Natural killer cell (primary cell): ENCODE measurements around the gene CAVIN1. TPM values are rescaled to one million over a fixed set of nuclear protein-coding genes. Genes with fewer than 3 reads are reported as not detected.
A peak's percentile ranks its signal among the peaks of the same experiment; 100 is the strongest.

Experiments used
- ATAC-seq, 3 donors: fragments of 150-1000 bp in 2 of 3; fragments of 200-7000 bp in 1 of 3; cut with Tn5 transposase; 1 replicate in 1 of 3; 2 replicates in 2 of 3; pipeline ENCODE4 v1.10.0; 2021; ENCODE audit warnings: mild to moderate bottlenecking in 2 of 3, moderate library complexity in 2 of 3
- DNase-seq, 2 donors: peaks; one replicate each; pipeline versions ENCODE4 v3.0.0 to v3.0.0-alpha.2; 2013 to 2021; ENCODE audit warnings: mixed read lengths in 1 of 2
- H3K27ac ChIP-seq: one replicate; pipeline ENCODE4 v1.5.1; 2013; ENCODE audit warnings: mild to moderate bottlenecking, low read length
- H3K27me3 ChIP-seq: one replicate; pipeline ENCODE4 v1.6.1; 2013; ENCODE audit warnings: low read length; ENCODE audit not compliant: control insufficient read depth, insufficient read depth
- H3K36me3 ChIP-seq: one replicate; pipeline ENCODE4 v1.6.1; 2013; ENCODE audit warnings: low read length; ENCODE audit not compliant: control insufficient read depth, insufficient read depth
- H3K4me1 ChIP-seq: one replicate; pipeline ENCODE4 v1.6.1; 2013; ENCODE audit warnings: low read length; ENCODE audit not compliant: control insufficient read depth, insufficient read depth
- H3K4me3 ChIP-seq: one replicate; pipeline ENCODE4 v1.5.1; 2013; ENCODE audit warnings: low read length
- H3K9me3 ChIP-seq: one replicate; pipeline ENCODE4 v1.6.1; 2013; ENCODE audit warnings: low read length; ENCODE audit not compliant: control insufficient read depth, insufficient read depth
- H3K27ac Mint-ChIP-seq, 2 donors: one replicate each; pipeline ENCODE4 v1.8.0; 2022; ENCODE audit warnings: mild to moderate bottlenecking in 2 of 2, mixed read lengths in 2 of 2, moderate library complexity in 1 of 2
- H3K27me3 Mint-ChIP-seq, 2 donors: one replicate each; pipeline ENCODE4 v1.8.0; 2022; ENCODE audit warnings: low read depth in 2 of 2, mixed read lengths in 2 of 2
- H3K36me3 Mint-ChIP-seq: one replicate; pipeline ENCODE4 v1.8.0; 2022; ENCODE audit warnings: mixed read lengths
- H3K4me1 Mint-ChIP-seq, 2 donors: one replicate each; pipeline ENCODE4 v1.8.0; 2022; ENCODE audit warnings: mixed read lengths in 2 of 2
- H3K4me3 Mint-ChIP-seq: one replicate; pipeline ENCODE4 v1.8.0; 2022; ENCODE audit warnings: mild to moderate bottlenecking, moderate library complexity, mixed read lengths
- H3K9me3 Mint-ChIP-seq, 2 donors: one replicate each; pipeline ENCODE4 v1.8.0; 2022; ENCODE audit warnings: mixed read lengths in 2 of 2
- WGBS: methylation state at CpG from one replicate; pipeline ENCODE4 v1.1.7; 2013; ENCODE audit warnings: missing lambda C conversion rate; ENCODE audit not compliant: insufficient coverage; 5-methylcytosine and 5-hydroxymethylcytosine counted together
- intact Hi-C: fragments of 100-400 bp; cut with micrococcal nuclease; formaldehyde crosslinking; loops from one replicate; pipeline ENCODE4 v1.14.2; 2022
- total RNA-seq, 4 donors: library from RNA; stranded (reverse); fragments of 120-200 nt in 1 of 4; gene quantifications; one replicate each; pipeline versions ENCODE4 v1.2.3 to v1.2.4, GENCODE V29; 2013 to 2022
- TF ChIP-seq, protein P1 (sequence below): fragments of 200-600 bp; IDR thresholded peaks from one replicate; pipeline ENCODE4 v1.8.0; 2022; ENCODE audit warnings: antibody characterized with exemption

CAVIN1 gene
- total RNA-seq, 3 donors from 2014 or later (not counting 1 experiment from before 2014, with no cell fraction given): 0.11 to 0.20 TPM; not detected in 1

DNA sequence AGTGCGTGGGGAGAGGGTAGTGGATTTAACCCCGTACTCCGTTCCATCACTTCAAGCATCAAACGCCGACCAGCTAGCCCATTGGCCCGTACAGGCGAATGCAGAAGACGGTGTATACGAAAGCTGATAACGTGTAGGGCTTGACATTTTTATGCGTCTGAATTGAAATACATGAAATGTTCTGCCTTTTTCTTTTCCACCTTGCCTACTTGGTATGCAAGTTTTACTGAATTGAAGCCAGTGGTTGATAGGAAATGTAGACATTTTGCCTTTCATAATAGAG, 34.0 kb downstream of the CAVIN1 start:
- Mint-ChIP-seq H3K4me1 (peaks cover 36 to 42% of the 10 kb centered on the region in 2 donors), H3K4me3 (peak overlapping the region; percentile 93), H3K27ac (peak overlapping the region; percentile 99 to 100), H3K36me3 (no peaks in the 10 kb centered on the region), H3K27me3 (no peaks in the 10 kb centered on the region), H3K9me3 (no peaks in the 10 kb centered on the region)
- Histone ChIP-seq H3K36me3 (no peaks in the 10 kb centered on the region), H3K4me1 (peaks cover 9% of the 10 kb centered on the region), H3K27ac (peak overlapping the region; percentile 99), H3K4me3 (peak overlapping the region; percentile 67), H3K9me3 (no peaks in the 10 kb centered on the region), H3K27me3 (no peaks in the 10 kb centered on the region)
- WGBS: under 1% methylated on average over 11 of the region's 11 CpGs
- no peak for DNase-seq
- intact Hi-C loops: loop anchor here (2.0 to 5.0 kb wide), 4 partner anchors 47 to 220 kb away; partner anchors contain the start of genes ATP6V0A1, RETREG3 and TUBG1
- TF ChIP-seq, protein P1, sequence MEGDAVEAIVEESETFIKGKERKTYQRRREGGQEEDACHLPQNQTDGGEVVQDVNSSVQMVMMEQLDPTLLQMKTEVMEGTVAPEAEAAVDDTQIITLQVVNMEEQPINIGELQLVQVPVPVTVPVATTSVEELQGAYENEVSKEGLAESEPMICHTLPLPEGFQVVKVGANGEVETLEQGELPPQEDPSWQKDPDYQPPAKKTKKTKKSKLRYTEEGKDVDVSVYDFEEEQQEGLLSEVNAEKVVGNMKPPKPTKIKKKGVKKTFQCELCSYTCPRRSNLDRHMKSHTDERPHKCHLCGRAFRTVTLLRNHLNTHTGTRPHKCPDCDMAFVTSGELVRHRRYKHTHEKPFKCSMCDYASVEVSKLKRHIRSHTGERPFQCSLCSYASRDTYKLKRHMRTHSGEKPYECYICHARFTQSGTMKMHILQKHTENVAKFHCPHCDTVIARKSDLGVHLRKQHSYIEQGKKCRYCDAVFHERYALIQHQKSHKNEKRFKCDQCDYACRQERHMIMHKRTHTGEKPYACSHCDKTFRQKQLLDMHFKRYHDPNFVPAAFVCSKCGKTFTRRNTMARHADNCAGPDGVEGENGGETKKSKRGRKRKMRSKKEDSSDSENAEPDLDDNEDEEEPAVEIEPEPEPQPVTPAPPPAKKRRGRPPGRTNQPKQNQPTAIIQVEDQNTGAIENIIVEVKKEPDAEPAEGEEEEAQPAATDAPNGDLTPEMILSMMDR: no peak
- no peak for ATAC-seq

DNA sequence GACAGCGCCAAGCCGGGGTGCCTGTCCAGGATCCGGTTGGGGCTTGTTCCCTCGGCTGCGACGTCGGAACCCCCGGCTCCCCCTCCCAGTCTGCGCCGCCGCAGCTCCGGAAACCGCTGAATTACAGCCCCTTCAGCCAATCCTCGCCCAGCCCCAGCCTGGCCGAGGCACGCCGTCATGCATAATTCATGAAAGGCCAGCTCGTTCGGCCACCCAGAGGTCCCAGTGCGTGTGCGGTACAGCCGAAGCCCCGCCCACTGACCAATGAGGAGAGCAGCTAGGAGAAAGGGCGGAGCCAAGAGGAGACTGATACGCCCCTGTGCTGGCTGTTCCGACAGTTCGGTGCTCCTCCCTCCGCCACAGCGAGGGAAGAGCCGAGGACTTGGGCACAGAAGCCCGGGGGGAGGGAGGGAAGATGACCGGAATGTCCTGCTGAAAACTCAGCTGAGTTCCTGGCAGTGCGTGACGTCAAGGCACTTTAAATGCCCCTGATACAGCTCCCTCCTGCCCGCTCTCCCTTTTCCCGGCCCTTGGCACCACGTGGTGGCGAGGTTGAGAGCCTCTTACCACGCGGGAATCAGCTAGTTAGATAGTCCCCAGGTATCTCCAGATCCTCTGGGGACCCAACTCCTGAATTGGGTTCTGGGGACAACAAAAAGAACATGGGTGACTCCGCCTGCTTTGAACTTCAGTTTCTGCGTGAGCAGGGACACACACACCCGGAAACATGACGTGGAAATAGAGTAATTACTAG, 34.5 kb downstream of the CAVIN1 start, which contains the start of gene STAT3:
STAT3 (minus strand) TSS at position 62 of the 754 bp plus-strand sequence. CDS start 39,926 bp downstream, outside the sequence.
- H3K27ac ChIP-seq: peak within 1 kb of the TSS; percentile 99
- Mint-ChIP-seq H3K9me3 (no peaks in the 10 kb centered on the region), H3K36me3 (no peaks in the 10 kb centered on the region), H3K4me3 (peak within 1 kb of the TSS; percentile 93), H3K27me3 (no peaks in the 10 kb centered on the region), H3K27ac (peak within 1 kb of the TSS; percentile 99 to 100), H3K4me1 (peaks cover 39 to 45% of the 10 kb centered on the region in 2 donors)
- no peaks in the 10 kb centered on the region for H3K27me3 ChIP-seq
- intact Hi-C loops: loop anchor here (1.0 to 5.0 kb wide), 5 partner anchors 26 to 220 kb away; partner anchors contain the start of genes ATP6V0A1, RETREG3 and TUBG1
- TF ChIP-seq, protein P1: no peak
- peak within 1 kb of the TSS; percentile 87 for H3K4me3 ChIP-seq
- H3K4me1 ChIP-seq: peaks cover 9% of the 10 kb centered on the region
- H3K36me3 ChIP-seq: no peaks in the 10 kb centered on the region
- peak; percentile 100 for DNase-seq
- no peaks in the 10 kb centered on the region for H3K9me3 ChIP-seq
- under 1% methylated on average over 43 of the region's 44 CpGs for WGBS
- peak; percentile 86 to 97 (median 89) for ATAC-seq

DNA sequence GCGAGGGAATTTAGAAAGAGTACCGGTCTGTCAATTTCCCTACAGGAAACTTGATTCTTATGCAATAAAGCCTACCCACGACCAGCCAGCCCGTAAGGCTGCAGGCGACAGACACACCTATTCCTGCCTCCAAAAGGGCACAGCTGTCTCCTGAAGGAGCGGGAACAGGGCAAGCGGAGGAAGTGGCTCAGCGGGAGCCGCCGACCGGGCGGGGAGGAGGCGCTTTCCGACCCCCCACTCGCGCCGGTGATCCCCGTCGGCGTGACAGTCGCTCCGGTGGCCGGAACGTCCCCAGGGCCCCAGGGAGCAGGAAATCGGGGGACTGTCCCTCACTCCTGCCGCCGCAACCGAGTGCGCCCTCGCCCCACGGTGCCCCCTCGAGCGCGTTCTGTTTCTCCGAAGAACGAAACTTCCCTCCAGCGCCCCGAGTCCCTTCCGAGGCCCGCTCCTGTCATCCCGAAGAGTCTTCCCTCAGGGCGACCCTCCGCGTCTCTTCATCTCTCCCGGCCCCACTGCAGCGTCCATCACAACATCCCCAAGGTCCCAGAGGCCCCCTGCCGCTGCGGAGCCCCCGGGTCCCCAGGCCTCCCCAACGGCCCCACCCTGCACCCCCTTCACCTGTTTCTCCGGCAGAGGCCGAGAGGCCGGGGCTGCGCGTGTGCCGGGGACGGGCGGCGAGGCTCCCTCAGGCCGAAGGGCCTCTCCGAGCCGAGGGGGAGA, 35.2 kb downstream of the CAVIN1 start:
- ATAC-seq: no peak

More for the DNA sequence above, 35.2 kb downstream of the CAVIN1 start:
- H3K4me1 ChIP-seq: peaks cover 9% of the 10 kb centered on the region
- H3K27me3 ChIP-seq: no peaks in the 10 kb centered on the region
- Mint-ChIP-seq H3K27me3 (no peaks in the 10 kb centered on the region), H3K27ac (peak overlapping the region; percentile 99 to 100), H3K36me3 (no peaks in the 10 kb centered on the region), H3K4me3 (peak overlapping the region; percentile 93), H3K9me3 (no peaks in the 10 kb centered on the region), H3K4me1 (peaks cover 41 to 48% of the 10 kb centered on the region in 2 donors)
- no peaks in the 10 kb centered on the region for H3K36me3 ChIP-seq
- peak overlapping the region; percentile 99 for H3K27ac ChIP-seq
- intact Hi-C loops: loop anchor here (1.0 to 5.0 kb wide), 5 partner anchors 26 to 221 kb away; partner anchors contain the start of genes ATP6V0A1, RETREG3 and TUBG1
- DNase-seq: peak; percentile 47 to 59
- no peaks in the 10 kb centered on the region for H3K9me3 ChIP-seq
- H3K4me3 ChIP-seq: peak overlapping the region; percentile 87
- TF ChIP-seq, protein P1: no peak
- under 1% methylated on average over 61 of the region's 62 CpGs for WGBS
